ENCODE measurements around the gene JAKMIP1. TPM values are rescaled to one million over a fixed set of nuclear protein-coding genes. Genes with fewer than 3 reads are reported as not detected.
"Not testable (repeated sequence)": the region's sequence is repeated elsewhere in the genome, so short reads cannot be mapped to it uniquely, and the experiment has no call there.

JAKMIP1 gene
- total RNA-seq, 1 experiment from 2014 or later = not detected

GRCh38 chr4:6209291-6209690 lies 8.9 kb upstream of the JAKMIP1 start:
- not testable (repeated sequence) for DNase-seq, H3K36me3 ChIP-seq, H3K9me3 ChIP-seq, H3K4me3 ChIP-seq, H3K27me3 ChIP-seq

- DNase-seq = no peak
- no peaks in the 10 kb centered on the region for H3K27me3 ChIP-seq
These were observed 8.1 kb upstream of the JAKMIP1 start for GRCh38 chr4:6208416-6208815.

GRCh38 chr4:6207602-6208001 lies 7.3 kb upstream of the JAKMIP1 start:
- H3K4me3 ChIP-seq = no peak overlapping the region
- H3K36me3 ChIP-seq = no peaks in the 10 kb centered on the region
- no peaks in the 10 kb centered on the region for H3K27me3 ChIP-seq
- no peaks in the 10 kb centered on the region for H3K9me3 ChIP-seq
- DNase-seq = no peak

More at GRCh38 chr4:6208416-6208815, 8.1 kb upstream of the JAKMIP1 start:
- Histone ChIP-seq H3K9me3 (no peaks in the 10 kb centered on the region), H3K36me3 (no peaks in the 10 kb centered on the region), H3K4me3 (no peak overlapping the region)

GRCh38 chr4:6206771-6207290 lies 6.5 kb upstream of the JAKMIP1 start:
- H3K36me3 ChIP-seq = no peaks in the 10 kb centered on the region
- H3K9me3 ChIP-seq = no peaks in the 10 kb centered on the region
- DNase-seq = no peak
- H3K4me3 ChIP-seq = no peak overlapping the region
- H3K27me3 ChIP-seq = no peaks in the 10 kb centered on the region

- no peak for DNase-seq
- Histone ChIP-seq H3K4me3 (no peak overlapping the region), H3K36me3 (no peaks in the 10 kb centered on the region), H3K9me3 (no peaks in the 10 kb centered on the region), H3K27me3 (0 out of 2 replicates have a peak, but pooled peaks cover under 1% of the 10 kb centered on the region)
These were observed 5.6 kb upstream of the JAKMIP1 start for GRCh38 chr4:6205973-6206372.

- H3K9me3 ChIP-seq = no peaks in the 10 kb centered on the region
- no peak for DNase-seq
- H3K27me3 ChIP-seq = 0 out of 2 replicates have a peak, but pooled peaks cover 3% of the 10 kb centered on the region
- H3K36me3 ChIP-seq = no peaks in the 10 kb centered on the region
- H3K4me3 ChIP-seq = no peak overlapping the region
These were observed 5.2 kb upstream of the JAKMIP1 start for GRCh38 chr4:6205567-6205931.

- Histone ChIP-seq H3K27me3 (0 out of 2 replicates have a peak, but pooled peaks cover 3% of the 10 kb centered on the region), H3K36me3 (no peaks in the 10 kb centered on the region)
These were observed 4.7 kb upstream of the JAKMIP1 start for GRCh38 chr4:6204871-6205566.

DNA sequence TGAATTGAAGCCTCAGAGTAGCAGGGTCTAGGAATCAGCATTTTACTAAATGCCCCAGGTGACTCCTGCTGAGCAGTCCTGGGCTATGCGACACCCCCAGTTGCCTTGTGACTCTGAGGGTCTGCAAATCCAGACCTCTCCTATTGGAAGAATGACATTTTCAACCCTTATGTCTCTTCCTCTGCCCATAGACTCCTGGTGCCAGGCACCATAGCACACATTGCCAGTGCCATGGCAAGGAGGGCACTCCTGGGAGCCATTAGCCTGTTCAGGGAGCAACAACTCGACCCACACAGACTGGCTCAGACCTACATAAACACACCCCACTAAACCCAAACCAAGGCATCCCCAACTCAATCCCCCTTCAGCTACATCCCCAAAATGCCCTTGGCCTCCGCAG lies 3.7 kb upstream of the JAKMIP1 start:
- H3K36me3 ChIP-seq = no peaks in the 10 kb centered on the region
- no peak for DNase-seq
- no peaks in the 10 kb centered on the region for H3K9me3 ChIP-seq
- no peak overlapping the region for H3K4me3 ChIP-seq
- peaks cover 6% of the 10 kb centered on the region; the same call in 1 of the 2 replicates for H3K27me3 ChIP-seq

More at GRCh38 chr4:6204871-6205566, 4.7 kb upstream of the JAKMIP1 start:
- H3K9me3 ChIP-seq = no peaks in the 10 kb centered on the region
- no peak for DNase-seq
- H3K4me3 ChIP-seq = no peak overlapping the region

DNA sequence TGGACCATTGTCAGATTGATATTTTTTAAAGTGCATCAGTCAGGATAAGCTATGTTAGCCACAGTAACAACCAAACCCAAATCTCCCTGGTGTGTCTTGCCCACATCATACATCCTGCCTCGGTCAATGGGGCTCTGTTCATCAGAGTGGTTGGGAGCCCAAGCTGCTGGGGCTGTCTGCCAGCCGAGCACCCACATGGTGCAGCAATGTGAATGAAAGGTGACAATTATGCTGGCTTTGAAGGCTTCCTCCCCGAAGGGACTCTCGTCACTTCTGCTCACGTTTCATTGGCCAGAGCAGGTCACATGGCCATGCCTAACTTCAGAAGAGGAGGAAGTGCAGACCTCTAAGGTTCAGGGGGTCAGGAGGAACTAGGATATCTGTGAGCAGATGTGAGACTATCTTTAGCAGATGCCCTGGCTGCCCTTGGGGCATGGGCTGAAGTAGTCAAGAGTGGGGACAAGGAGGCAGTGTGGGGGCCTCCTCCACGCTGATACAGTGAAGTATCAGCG lies 1.3 kb upstream of the JAKMIP1 start:
- Histone ChIP-seq H3K36me3 (no peaks in the 10 kb centered on the region), H3K4me3 (no peak overlapping the region), H3K9me3 (no peaks in the 10 kb centered on the region), H3K27me3 (peaks cover 14% of the 10 kb centered on the region; the same call in 1 of the 2 replicates)
- no peak for DNase-seq

- Histone ChIP-seq H3K4me3 (no peak overlapping the region), H3K27me3 (peaks cover 14% of the 10 kb centered on the region; the same call in 1 of the 2 replicates), H3K9me3 (no peaks in the 10 kb centered on the region), H3K36me3 (no peaks in the 10 kb centered on the region)
- DNase-seq = no peak
These were observed 593 bp upstream of the JAKMIP1 start for GRCh38 chr4:6200922-6201362.

DNA sequence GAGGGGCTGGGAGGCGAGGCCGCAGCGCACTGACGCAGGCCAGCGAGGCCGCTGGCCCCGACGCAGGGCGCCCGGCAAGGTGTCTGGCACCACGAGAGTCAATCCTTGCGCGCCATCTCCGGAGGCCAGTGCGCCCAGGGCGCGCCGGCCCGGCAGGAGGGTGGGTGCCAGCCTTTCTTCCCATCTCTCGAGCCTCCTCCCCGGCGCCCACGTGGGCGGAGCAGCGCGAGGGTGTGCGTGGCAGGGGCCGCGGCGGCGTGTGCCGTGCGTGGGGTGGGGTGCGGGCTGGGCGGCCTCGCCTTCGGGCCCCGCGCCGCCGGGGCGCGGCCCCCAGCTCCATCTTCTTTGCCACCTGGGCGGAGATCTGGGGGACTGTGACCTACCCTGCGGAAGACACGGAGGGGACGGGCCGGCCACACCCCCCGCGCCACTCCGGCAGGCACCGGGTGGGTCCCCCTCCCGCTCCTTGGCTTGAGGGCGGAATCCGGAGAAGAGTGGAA lies 877 bp downstream of the JAKMIP1 start:
- H3K27me3 ChIP-seq = peaks cover 14% of the 10 kb centered on the region; the same call in 1 of the 2 replicates
- no peak for DNase-seq

GRCh38 chr4:6198768-6199421 lies 1.5 kb downstream of the JAKMIP1 start:
- peak; percentile 23 for DNase-seq
- Histone ChIP-seq H3K4me3 (no peak overlapping the region), H3K27me3 (peaks cover 14% of the 10 kb centered on the region; the same call in 1 of the 2 replicates), H3K36me3 (no peaks in the 10 kb centered on the region), H3K9me3 (no peaks in the 10 kb centered on the region)

More for the DNA sequence above, 877 bp downstream of the JAKMIP1 start:
- no peaks in the 10 kb centered on the region for H3K9me3 ChIP-seq
- H3K4me3 ChIP-seq = no peak overlapping the region
- no peaks in the 10 kb centered on the region for H3K36me3 ChIP-seq

- Histone ChIP-seq H3K36me3 (no peaks in the 10 kb centered on the region), H3K4me3 (no peak overlapping the region), H3K27me3 (peaks cover 14% of the 10 kb centered on the region; the same call in 1 of the 2 replicates), H3K9me3 (no peaks in the 10 kb centered on the region)
- DNase-seq = no peak
These were observed 2.1 kb downstream of the JAKMIP1 start for GRCh38 chr4:6198278-6198677.

GRCh38 chr4:6197433-6198174 lies 2.7 kb downstream of the JAKMIP1 start:
- peaks cover 14% of the 10 kb centered on the region; the same call in 1 of the 2 replicates for H3K27me3 ChIP-seq
- H3K9me3 ChIP-seq = no peaks in the 10 kb centered on the region
- no peak overlapping the region for H3K4me3 ChIP-seq
- no peaks in the 10 kb centered on the region for H3K36me3 ChIP-seq
- no peak for DNase-seq

DNA sequence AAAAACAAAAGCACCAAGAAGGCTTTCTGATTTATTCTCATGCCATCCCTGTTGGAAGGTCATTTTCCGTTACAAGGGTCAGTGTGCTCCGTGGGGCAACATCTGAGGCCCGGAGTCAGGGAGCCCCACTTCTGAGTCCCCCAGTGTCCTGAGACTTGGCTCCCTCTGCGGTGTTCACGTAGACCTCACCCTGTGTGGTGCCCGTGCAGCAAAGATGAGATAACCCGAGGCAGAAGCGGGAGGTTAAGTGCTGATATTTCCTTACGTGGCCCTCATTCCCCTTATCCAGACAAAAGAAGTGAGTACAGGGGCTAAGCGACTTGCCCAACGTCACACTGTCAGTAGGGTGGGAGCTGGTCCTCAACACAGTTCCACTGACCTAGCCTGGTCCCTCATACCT lies 3.5 kb downstream of the JAKMIP1 start:
- peaks cover 14% of the 10 kb centered on the region; the same call in 1 of the 2 replicates for H3K27me3 ChIP-seq
- no peak overlapping the region for H3K4me3 ChIP-seq
- no peaks in the 10 kb centered on the region for H3K36me3 ChIP-seq
- no peak for DNase-seq
- H3K9me3 ChIP-seq = no peaks in the 10 kb centered on the region

DNA sequence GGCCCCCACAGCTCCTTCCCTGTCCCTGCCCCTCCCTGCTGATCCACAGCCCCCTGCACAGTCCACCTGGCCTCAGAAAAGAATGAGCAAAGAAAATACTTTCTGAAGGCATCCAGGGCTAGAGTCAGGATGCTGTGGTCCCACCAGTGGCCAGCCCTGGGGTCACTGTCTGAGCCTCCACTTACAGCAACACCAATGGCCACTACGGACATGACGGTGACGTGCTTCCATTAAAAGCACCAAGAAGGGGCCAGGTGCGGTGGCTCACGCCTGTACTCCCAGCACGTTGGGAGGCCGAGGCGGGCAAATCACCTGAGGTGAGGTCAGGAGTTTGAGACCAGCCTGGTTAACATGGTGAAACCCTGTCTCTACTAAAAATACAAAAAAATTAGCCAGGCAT lies 4.0 kb downstream of the JAKMIP1 start:
- Histone ChIP-seq H3K27me3 (peaks cover 14% of the 10 kb centered on the region; the same call in 1 of the 2 replicates), H3K9me3 (no peaks in the 10 kb centered on the region), H3K36me3 (no peaks in the 10 kb centered on the region), H3K4me3 (no peak overlapping the region)
- no peak for DNase-seq

All from MG63 (cell line).